GM21528 (cell line): ENCODE data around the gene IL22RA2.

Experiments
- ATAC-seq: cut with Tn5 transposase; IDR thresholded peaks from one replicate; pipeline ENCODE4 v1.9.1; 2021; ENCODE audit warnings: mild to moderate bottlenecking, moderate library complexity; ENCODE audit not compliant: unreplicated experiment, low FRiP score

IL22RA2 gene

GRCh38 chr6:137200288-137200687 is 26.8 kb upstream of the IL22RA2 start:
- no peak for ATAC-seq

- ATAC-seq = no peak
Observed at GRCh38 chr6:137197684-137198645, 24.5 kb upstream of the IL22RA2 start.

- no peak for ATAC-seq
Observed at GRCh38 chr6:137193256-137194070, 20.0 kb upstream of the IL22RA2 start.

- no peak for ATAC-seq
Observed at GRCh38 chr6:137192821-137193220, 19.4 kb upstream of the IL22RA2 start.

GRCh38 chr6:137191670-137192069 is 18.2 kb upstream of the IL22RA2 start:
- ATAC-seq = no peak

- ATAC-seq = no peak
Observed at GRCh38 chr6:137191236-137191635, 17.8 kb upstream of the IL22RA2 start.

- ATAC-seq = no peak
Observed at GRCh38 chr6:137190583-137191094, 17.2 kb upstream of the IL22RA2 start.

- no peak for ATAC-seq
Observed at GRCh38 chr6:137188855-137189254, 15.4 kb upstream of the IL22RA2 start.

- ATAC-seq = no peak
Observed at GRCh38 chr6:137185290-137185689, 11.8 kb upstream of the IL22RA2 start.

GRCh38 chr6:137182654-137183073 is 9.2 kb upstream of the IL22RA2 start:
- no peak for ATAC-seq

- no peak for ATAC-seq
Observed at GRCh38 chr6:137181891-137182653, 8.6 kb upstream of the IL22RA2 start.

- no peak for ATAC-seq
Observed at GRCh38 chr6:137177611-137178010, 4.2 kb upstream of the IL22RA2 start.

- ATAC-seq = no peak
Observed at GRCh38 chr6:137176729-137177128, 3.3 kb upstream of the IL22RA2 start.

- ATAC-seq = no peak
Observed at GRCh38 chr6:137175868-137176245, 2.4 kb upstream of the IL22RA2 start.

- no peak for ATAC-seq
Observed at GRCh38 chr6:137175157-137175867, 1.9 kb upstream of the IL22RA2 start.

GRCh38 chr6:137172734-137173431 is 561 bp downstream of the IL22RA2 start:
- no peak for ATAC-seq

- no peak for ATAC-seq
Observed at GRCh38 chr6:137171824-137172733, 1.4 kb downstream of the IL22RA2 start.

- ATAC-seq = no peak
Observed at GRCh38 chr6:137171053-137171374, 2.4 kb downstream of the IL22RA2 start.
